Daoy (cell line): ENCODE measurements around the gene ZBTB18. TPM values are rescaled to one million over a fixed set of nuclear protein-coding genes. Genes with fewer than 3 reads are reported as not detected.
A peak's percentile ranks its signal among the peaks of the same experiment; 100 is the strongest.

Experiments used
- DNase-seq: peaks from one replicate; pipeline ENCODE4 v3.0.0-alpha.2; 2015; ENCODE audit warnings: low read depth
- total RNA-seq: library from RNA; depleted of rRNA; stranded (reverse); fragments of >200 nt; shearing (Covaris generic); gene quantifications from 2 replicates; pipeline ENCODE4 v1.2.3, GENCODE V29; 2014

The ZBTB18 gene
- total RNA-seq, 1 experiment from 2014 or later, result 11.9 TPM

DNA sequence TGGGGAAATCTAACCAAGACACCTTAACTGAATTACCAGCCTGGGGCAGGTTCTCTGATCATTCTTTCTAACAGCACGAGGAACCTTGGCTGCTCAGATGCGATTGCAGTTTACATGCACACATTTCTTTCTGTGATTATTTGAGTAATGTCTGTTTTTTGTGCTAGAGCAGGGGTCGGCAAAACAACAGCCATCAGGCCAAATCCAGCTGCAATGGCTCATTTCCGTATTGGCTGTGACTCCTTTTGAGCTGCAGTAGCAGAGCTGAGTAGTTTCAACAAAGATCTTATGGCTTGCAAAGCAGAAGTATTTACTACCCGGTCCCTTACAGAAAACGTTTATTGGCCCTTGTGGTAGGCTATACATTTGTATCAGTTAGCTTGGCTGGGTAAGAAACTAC lies 37.1 kb downstream of the ZBTB18 start:
- no peak for DNase-seq

DNA sequence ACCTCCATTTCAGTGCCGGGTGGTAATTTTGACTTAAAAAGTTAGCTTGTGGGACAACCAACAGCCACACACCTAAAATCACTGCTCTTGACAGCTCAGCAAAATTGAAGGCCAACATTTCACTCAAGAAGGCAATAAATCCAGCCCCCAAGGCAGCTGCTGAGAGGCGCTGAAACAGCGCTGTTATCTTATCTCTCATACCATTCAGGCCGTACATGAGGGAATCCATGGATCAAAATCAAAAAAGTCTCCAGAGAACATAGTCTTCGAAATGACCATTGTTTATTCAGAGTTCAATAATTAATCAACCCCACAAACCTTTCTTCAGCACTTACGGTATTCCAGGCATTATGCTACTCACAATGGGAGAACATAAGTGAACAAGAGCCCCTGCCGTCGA lies 38.5 kb downstream of the ZBTB18 start:
- no peak for DNase-seq

DNA sequence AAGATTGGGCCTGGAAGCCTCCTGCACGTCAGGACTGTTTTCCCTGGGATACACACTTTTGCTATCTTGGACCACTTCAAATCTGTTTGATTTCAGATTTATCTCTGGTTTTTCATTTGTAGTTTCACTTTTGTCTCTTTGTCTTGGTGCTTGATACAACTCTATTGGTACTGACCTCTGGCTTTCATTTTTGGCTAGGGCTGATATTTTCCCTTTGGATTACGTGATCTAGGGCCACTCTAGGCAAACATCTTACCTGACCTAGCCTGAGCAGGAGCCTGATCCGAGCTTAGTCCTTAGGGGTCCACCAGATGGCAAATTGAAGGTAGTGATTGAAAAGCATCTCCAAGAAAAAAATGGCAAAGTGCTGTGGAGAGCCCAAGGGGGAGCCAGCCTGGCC lies 39.6 kb downstream of the ZBTB18 start:
- DNase-seq, result no peak

DNA sequence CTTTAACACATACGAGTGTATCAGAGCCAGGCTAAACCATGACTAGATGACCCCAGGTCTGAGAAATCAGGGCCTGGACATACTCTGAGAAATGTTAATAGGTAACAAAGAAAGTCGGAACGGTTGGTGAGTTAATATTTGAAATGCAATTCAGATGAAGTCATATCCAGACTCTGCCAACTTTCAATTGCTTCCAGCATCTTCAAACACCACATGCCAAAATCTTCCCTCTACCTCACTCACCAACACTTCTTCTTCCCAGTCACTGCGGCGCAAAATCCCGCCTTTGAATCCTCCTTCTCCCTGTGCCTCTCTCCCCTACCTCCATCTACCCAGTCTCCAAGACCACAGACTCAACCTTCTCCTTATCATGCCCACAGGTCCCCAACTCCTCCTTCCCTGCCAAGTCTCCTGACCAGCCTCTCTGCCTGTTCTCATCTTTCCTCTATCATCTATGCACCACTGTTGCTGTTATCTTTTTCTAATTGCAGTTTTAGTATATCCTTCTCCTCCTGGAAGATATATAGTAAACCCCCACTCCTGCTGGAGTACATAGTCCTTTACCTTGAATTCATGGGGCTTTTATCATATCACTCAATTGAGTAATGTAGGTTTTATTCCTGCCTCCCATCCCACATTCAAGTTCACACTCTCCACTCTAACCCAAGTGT lies 41.3 kb downstream of the ZBTB18 start:
- DNase-seq, result peak; percentile 64

DNA sequence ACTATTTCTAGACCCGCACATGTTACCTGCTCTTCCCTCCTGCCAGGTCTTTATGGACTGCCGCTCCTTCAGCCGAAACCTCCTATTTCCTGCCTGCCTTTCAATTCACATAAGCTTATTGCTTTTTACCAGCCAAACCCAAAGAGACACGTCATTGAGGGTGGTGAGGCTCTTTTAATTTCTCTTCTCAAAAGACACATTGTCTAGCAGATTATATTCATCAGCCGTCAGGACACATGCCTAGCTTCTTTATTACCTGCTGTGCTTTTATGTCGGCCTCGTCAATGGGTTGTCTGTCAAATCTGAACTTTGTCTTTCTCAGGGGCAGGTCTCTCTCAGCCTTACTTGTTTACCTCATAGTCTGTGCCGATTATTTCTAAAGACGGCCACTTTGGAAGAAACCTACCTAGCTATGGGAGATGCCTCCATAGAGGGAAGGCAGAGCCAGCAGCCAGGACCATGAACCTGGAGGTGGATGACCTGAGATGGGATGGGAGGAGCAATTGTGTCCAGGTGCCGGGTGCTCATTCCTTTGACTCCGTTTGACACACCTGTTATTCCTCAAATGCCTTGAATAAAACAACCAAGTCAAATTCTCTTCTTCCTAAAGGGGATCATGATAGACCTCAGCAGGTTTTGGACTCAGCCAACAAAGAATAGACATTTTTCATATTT lies 42.0 kb downstream of the ZBTB18 start:
- no peak for DNase-seq

DNA sequence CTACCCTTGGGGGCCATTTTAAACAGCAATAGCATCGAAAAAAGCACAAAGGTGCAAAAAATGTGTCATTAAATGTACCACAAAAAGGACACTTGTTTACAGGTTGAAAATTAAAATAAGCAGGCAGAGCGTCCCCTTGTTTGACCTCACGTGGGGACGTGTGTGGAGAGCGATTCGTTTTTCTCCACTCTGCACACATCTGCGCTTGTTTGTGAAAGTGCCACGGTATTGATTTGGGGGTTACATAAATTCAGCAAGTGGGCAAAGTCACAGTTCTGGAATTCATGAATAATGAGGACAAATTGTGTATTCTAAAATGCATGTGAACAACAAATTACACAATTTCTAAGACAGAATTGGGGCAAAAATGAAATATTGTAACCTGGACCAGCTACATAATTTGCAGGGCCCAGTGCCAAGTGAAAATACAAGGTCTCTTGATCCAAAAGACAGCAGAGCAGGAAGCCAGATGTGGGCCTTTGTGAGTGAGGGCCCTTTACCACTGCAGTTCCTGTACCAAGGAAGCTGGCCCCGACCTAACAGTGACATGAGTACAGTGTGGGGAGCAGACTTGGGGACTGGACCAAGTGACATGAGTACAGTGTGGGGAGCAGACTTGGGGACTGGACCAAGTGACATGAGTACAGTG lies 43.9 kb downstream of the ZBTB18 start:
- DNase-seq, result no peak

DNA sequence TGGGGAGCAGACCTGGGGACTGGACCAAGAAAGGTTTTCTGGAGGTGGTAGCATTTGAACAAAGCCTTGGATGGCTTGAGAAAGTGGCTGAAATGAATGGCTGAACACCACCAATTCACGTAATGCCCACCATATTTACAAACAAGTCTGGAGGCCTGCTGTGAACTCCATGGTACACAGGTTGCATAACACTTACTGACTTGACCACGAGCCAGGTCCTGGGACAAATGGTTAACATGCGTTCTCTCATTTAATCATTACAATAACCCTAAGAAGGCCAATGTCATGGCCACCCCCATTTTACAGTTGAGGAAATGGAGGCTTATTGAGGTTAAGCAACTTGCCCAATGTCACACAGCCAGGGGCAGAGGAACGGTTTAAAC lies 44.4 kb downstream of the ZBTB18 start:
- DNase-seq, result no peak

DNA sequence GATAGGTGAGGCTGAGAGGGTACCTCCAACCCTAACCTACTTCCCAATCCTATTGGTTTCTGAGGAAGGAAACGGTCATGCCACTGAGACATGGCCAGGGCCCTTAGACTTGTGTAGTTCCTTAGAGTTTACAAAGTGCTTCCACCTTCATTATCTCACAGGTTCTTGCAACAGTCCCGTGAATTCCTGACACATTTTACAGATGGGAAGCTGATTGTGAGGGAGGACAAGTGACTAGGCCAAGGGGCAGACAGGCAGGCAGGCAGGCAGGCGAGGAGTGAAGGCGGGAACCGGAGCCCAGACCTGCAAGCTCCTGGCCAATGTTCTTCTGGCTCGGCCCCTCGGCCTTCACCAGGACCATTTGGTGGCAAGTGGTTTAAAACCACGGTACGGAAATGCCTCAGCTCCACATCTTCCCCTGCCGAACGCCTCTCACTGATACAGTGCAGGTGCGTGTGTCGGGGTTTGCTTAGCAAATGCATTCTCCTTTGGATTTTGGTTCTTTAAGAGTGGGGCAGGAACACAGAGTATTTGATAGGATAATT lies 45.1 kb downstream of the ZBTB18 start:
- DNase-seq, result no peak

DNA sequence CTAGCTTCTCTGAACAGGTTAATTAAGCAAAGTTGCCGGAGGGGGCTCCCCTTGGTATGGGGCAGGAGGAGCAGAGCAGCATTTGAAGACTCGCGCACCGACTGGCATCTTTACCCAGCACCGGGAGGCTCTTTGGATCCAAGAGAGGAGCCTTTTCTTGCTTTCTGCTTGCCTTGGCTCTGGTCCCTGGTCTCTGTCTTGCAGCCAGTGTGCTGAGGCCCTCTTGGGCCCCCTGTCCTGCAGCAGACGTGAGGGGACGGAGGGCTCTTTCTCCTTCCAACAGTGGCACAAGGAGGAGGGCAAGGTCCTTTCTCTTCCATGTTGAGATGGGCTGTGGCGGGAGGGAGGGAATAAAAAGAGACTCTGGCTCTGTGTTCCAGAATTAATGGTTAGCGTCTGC lies 45.6 kb downstream of the ZBTB18 start:
- no peak for DNase-seq

DNA sequence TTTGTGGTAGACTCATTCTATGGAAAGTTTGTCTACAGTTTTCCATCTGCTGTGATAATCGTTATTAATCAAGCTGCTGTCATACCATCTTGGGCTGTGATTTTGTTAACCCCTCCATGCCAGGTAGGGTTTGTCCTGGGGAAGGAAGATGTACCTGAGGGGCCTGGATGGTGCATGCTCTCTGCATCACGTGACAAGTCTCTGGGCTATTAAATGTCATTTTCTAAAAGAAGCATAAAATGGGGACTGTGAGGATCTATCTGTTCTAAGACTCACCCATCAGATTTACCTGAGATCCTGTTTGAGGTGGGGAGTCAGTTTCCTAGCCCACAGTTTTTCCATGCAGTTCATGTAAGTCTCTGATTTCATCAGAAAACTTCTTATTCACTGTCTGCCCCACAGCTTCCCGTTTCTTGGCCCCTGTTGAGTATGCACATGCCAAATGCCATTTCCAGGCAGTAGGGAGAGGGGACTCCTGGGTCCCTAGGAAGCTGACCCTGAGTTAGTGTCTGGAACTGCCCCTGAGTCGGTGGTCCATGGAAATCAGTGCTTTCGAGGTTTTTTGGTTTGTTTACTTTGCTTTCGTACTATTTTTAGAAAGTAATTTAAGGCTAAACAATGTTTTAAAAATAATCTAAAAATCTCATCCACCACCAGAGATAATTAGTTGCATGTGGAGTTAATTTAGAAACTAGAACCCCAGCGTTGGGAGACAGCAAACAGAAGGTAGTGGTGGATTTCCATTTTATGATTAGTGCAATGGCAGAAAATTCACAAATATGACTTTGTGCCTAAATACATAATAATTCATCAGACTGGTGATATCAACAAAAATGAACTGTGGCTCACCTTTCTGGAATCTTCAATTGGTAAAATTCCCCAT lies 46.7 kb downstream of the ZBTB18 start:
- DNase-seq, result no peak

DNA sequence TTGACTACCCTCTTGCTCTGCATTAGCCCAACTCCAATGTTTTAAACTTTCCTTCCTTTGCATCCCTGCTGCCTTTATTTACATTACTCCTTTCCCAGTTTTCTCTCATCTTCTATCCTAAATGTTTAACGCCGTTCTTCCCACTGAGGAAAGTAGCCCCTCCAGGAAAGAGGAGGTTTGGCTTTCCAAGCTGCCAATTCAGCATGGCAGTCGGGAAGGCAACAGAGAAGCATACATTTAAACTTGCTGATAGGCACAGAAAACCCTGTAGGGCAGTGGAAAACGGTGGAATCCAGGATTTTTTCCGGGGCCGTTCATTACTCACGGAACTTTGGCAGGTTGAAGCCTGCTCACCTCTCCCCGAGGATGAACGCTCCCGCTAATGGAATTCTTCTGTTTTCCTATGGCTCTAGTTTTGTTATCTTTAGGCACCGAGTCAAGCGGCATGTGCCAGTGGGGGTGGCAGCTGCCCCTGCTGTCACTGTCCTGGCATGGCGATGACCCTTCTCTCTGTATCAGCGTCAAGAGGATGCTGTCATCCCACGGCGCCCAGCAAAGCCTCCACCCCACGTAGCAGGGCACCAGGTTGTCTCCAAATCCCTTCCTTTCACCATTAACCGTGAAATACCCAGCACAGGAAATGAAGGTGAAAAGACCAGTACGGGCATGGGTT lies 48.3 kb downstream of the ZBTB18 start:
- DNase-seq, result no peak

DNA sequence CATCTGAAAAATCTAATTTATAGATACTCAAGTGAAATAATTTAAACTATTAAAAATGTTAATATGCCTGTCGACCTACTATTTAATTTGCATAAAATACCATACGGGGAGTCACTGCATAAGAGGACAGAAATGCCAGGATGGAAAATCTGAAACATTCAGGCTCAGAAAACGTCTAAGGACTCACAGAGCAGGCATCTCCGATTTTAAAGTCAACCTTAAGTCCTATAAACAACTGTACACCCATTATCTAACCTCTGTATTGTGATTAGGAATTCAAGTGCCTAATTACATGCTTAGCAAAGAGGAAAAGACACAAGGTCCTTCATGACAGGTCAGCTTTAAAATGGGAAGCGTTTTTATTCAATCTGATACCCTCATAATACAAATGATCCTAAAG lies 49.2 kb downstream of the ZBTB18 start:
- DNase-seq, result no peak

DNA sequence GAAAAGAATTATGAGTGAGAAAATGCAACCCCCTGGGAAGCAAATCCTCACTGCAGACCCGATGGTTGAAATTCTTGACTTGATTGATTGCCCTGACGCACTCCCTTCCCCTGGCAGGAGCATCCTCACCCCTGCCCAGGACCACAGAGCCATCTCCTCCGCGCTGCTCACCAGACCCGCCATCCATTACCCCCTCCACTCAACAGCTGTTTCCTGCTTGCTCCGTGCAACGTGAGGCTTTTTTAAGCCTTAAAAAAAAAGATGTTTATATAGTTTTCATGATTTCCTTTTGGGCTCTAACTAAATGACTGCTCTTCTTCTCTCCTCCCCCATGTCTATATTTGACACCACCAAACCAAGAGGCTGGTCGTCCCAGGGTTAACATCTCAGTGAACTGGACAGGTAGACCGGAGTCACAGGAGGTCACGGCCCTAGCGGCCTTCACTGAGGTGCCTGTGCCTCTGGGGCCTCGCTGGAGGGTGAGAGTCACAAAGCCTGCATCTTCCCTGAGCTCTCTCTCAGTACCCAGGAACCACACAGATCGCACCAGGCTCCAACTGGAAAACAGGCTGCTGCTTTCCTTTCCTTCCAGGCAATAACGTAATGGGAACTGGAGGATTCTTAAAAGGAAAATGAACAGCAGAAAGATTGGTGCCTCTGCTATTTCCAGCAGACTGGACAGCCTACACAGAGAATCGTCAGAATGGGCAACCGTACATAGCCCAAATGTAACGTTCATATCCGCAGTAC lies 49.8 kb downstream of the ZBTB18 start:
- no peak for DNase-seq

DNA sequence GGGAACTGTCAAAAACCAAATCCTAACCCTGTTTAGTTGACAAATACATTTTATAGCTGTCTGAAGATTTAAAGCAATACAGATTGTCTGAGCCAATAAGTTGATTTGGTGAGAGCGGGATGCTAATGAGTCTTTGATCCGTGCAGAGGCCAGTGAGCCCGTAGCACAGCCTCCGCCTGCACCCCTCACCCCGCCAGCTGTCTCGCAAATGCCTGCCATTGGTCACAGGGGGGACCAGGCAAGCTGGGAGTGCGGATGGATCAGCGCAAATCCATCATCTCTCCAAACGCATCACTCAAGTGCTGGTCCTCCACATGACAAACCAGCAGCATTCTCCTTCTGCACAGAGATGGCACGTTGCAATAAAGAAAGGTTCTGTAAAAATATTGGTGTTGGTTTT lies 51.0 kb downstream of the ZBTB18 start:
- no peak for DNase-seq

DNA sequence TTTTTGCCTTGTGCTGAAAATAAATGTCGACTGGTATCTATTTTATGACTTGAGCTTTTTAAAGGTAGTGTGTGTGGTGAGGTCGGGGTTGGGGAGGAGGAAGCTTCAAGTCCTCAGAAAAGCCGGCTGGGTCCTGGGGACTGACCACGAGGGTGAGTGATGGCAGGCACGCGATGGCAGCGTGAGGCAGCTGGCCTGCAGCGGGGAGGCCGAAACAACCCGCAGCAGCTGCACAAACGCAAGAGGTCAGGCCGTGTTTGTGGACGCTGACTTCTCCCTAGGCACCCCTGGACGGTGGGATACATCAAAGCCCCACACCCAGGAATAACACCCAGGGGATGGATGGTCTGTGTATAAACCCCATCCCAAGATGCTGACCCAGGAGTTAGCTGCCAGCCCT lies 51.4 kb downstream of the ZBTB18 start:
- no peak for DNase-seq

DNA sequence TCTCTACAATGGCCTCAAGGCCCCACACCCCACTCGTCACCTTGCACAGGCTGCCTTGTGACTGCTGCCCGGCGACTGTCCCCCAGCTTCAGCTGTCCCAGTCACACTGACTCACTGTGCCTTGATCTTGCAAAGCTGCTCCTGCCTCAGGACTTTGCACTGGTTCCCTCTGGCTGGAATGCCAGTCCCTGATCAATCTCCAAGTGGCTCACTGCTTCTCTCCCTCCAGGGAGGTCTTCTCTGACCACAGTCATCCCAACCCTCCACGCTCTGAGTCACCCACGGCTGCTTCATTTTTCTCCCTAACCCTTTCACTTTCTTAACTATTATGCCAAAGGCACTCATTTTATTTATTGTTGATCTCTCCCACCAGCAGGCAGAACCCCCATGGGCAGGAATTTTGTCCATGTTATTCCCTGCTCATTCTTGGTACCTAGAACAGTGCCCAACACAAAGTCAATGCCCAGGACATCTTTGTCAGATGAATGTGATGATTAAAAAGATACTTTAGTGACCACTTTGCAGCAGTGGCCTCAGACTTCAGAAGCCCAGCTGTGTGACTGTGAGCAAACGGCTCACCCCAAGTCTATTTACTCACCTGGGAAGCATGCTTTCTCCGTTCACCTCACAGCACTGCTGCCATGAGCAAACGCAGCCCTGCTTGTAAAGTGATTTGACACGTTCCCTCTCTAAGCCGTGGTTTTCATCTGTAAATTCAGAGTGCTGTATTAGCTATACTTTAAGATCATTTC lies 53.4 kb downstream of the ZBTB18 start:
- peak; percentile 93 for DNase-seq

DNA sequence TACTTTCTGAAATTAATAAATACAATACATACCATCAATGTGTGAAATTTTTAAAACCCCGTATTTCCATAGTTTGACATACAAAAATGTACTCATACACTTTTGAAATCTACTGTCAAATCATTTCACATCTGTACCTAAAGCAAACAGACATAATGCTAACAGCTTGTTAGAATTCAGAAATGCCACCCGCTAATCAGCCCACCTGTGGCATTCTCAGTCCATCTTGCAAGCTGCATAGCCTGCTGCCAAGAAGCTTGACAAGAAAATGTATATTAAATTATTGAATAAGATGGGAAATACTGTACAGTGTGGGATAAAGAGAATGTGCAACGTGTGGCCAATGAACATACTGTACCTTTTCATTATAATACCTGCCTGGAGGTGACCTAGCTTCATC lies 55.1 kb downstream of the ZBTB18 start:
- DNase-seq, result no peak
